Measurements from ENCODE around the gene DIMT1. TPM values are rescaled to one million over a fixed set of nuclear protein-coding genes. Genes with fewer than 3 reads are reported as not detected.

Gene DIMT1
- total RNA-seq, 4 donors from 2014 or later, result 11.7 to 36.3 (median 24.5) TPM

GRCh38 chr5:62419609-62420008 is 15.9 kb upstream of the DIMT1 start:
- no peak for TF ChIP-seq CTCF (IDR thresholded peaks at IDR 0.05; ENCODE audit: low read depth)

DNA sequence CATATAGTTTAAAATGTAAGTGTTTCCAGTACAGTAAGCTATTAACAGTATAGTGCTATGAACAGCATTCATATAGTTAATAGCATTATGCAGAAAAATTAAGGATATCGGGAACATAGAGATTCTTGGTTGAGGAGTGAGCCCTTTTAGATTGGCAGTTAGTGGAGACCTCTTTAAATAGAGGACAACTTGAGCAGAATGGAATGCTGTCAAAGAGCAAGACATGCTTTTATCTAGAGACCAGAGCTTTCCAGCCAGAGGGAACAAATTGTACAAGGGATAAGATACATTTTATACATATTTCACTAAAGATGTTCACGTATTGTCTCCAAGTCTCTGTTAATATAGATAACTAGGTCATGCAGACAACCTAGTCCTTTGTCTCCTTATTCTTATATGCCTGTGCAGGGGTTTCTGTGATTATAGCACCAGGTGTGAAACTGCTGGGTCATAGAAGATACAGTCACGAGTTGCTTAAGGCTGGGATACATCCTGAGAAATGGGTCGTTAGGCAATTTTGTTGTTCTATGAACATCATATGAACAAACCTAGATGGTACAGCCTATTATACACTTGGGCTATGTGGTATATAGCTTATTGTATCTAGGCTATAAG is 14.9 kb upstream of the DIMT1 start:
- TF ChIP-seq CTCF (IDR thresholded peaks at IDR 0.05; ENCODE audit: low read depth), result no peak

- no peak for TF ChIP-seq CTCF (IDR thresholded peaks at IDR 0.05; ENCODE audit: low read depth)
Observed at GRCh38 chr5:62413711-62414110, 10.0 kb upstream of the DIMT1 start.

DNA sequence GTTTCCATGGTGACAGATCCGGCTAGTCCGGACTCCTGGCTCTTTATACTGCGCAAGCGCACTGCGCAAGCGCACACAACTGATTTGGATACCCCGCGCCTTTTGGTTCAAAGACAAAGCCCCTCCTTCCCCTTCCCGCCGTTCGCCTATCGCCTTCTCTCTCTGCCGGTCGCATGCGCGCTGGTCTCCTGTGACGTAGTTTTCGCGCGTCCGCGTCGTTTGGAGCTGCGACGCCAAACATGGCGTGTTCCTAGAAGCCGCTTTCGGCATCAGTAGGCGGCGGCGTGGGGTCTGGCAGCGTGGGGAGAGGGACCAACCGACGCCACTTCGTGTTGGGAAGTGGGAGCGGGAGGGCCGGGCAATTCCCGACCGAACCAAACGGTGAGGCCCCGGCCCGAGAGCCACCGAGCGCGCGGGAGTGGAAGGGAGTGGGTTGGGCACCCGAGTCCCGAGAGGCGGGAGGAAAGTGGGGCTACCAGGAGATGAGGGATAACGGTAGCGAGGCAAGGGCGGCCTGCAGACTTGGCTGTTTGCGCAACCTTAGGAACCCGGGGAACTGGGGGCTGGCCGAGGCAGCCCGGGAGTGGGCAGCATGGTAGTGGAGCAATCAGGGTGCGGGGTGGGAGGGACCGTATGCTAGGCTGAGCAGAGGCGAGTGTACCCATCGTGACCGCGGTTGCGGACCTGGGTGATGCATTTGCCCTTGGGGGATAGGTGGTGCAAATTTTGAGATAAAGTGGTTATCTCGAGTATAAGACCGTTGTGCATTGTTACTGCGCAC is 9.0 kb upstream of the DIMT1 start, which contains the start of gene IPO11:
Gene IPO11 (plus strand): TSS at position 215 of the 781 bp plus-strand sequence. CDS start 24,517 bp downstream, outside the sequence.
- TF ChIP-seq CTCF (IDR thresholded peaks at IDR 0.05; ENCODE audit: low read depth), result no peak

GRCh38 chr5:62395210-62395950 is 8.3 kb downstream of the DIMT1 start:
- TF ChIP-seq CTCF (IDR thresholded peaks at IDR 0.05; ENCODE audit: low read depth), result no peak

DNA sequence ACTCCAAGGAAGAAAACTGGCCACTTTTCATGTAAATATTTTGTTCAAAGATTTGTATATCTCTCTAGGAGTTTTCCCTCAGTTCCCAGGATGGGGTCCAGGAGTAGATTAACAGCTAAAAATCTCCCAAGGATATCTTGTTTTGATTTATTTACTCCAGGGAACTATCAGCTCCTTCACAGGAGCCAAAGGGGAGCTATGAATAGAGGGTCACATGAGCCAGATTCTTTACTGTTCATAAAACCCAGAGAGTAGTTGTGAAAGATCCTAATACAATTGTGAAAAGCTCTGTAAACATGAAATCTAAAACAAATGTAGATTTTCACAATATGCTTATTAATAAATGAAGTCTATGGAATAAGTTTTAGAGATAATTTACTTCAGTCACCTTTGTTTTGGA is 16.9 kb downstream of the DIMT1 start:
- no peak for TF ChIP-seq CTCF (IDR thresholded peaks at IDR 0.05; ENCODE audit: low read depth)
